Measurements from ENCODE around the gene FBRSL1.
A peak's percentile ranks its signal among the peaks of the same experiment; 100 is the strongest.

The FBRSL1 gene

GRCh38 chr12:132560364-132560613 is 70.3 kb downstream of the FBRSL1 start:
- TF ChIP-seq CTCF (IDR thresholded peaks at IDR 0.05; ENCODE audit: borderline replicate concordance, insufficient read depth, low read depth, low read length), result no peak
- peak overlapping the region; percentile 86 for H3K4me3 ChIP-seq (ENCODE audit: low read depth, low read length)

- peak overlapping the region; percentile 86 for H3K4me3 ChIP-seq (ENCODE audit: low read depth, low read length)
- TF ChIP-seq CTCF (IDR thresholded peaks at IDR 0.05; ENCODE audit: borderline replicate concordance, insufficient read depth, low read depth, low read length), result peak; percentile 91
Observed at GRCh38 chr12:132560614-132561426, 70.9 kb downstream of the FBRSL1 start.

All from GM12875 (cell line).